IPS-NIHi11 (cell line): ENCODE results near the gene BORCS8.
A peak's percentile ranks its signal among the peaks of the same experiment; 100 is the strongest.

ENCODE experiments used
- DNase-seq: peaks from one replicate; pipeline ENCODE4 v3.0.0; 2012; ENCODE audit warnings: mixed read lengths, low spot score

The BORCS8 gene

DNA sequence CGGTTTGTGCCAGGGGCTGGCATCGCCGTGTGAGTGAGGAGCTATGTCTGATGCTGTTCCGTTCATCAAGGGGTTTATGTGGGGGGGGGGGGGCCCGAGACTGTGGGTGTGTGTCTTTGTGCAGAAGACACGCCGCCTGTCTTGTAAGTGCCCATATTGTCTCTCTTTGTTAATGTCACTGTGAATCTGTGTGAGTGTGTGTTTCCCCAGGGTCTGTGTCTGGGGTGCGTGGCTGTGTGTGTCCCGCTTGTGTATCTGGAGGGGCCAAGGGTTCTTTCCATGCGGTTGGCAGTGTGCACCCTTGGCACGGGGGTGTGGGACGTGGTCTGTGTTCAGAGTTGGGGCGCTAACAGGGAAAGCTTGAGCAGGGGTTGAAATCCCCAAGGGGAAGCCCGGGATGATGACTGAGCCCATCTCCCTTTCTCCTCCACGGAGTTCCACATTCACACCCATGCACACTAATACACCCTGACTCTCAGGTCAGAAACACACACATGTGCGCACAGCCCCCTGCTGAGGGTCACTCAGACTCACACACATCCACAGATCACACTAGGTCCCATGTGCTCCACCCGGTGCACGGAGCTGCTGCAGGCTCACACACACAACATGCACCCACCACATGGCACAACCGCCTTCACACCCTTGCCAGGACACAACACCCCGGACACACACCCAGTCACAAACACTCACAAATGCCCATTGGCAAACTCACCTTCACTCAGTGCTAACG lies 21.6 kb upstream of the BORCS8 start:
- no peak for DNase-seq

DNA sequence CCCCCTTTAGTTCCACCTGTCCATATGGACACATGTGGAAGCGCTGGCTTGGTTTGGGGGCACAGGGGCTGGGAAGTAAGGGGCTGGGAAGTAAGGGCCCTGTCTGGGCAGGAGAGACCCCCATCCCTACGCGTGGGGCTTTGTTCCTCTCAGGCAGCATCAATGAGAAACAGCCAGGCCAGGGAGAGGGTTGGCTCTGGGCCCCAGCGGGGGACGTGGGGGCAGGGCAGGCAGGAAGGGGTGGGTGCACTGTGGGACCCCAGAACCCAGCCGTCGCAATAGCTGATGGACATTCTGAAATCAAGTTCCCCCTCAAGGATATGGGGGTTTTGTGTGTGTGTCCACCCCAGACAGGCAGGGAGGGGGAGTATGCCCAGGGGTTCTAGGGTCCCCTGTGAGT lies 21.0 kb upstream of the BORCS8 start:
- no peak for DNase-seq

DNA sequence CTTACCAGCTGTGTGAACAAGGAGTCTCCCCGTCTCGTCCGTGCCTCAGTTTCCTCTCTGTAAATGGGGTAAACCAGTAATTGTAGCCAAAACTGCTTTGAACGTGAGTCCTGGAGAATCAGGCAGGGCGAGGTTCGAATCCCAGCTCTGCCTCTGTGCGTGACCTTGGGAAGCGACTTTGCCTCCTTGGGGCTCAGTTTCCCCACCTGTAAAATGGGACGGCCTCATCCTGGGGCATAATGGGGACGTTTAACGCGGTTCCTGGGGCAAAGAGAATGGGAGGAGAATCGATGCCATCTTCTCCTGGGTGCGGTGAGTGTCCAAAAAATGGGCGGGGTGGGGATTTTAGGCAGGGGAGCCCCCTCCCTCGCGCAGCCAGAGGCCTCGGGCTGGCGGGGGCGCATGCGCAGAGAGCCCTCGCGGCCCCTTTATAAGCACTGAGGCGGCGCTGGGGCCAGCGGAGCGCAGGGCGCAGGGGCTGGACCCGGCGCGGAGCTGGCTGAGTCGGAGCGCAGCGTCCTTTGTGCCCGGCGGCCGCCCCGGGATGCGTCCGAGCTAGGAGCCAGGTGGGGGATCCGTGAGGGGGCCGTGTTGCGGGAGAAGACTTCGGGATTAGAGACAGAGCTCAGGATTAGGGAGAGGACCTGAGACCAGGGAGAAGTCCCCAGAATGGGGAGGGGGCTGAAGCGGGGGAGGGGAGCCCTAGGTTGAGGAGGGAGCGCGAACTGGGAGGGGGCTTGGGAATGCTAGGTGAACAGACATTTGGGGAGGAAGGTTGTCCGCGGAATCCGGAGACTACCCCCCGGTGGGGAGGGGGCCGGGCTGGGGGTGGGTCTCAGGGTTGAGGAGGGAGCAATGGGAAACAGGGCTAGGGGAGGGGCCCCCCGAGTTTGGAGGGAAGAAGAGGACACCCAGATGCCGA lies 19.8 kb upstream of the BORCS8 start, which contains the start of gene NCAN:
TSS of gene NCAN (plus strand) at position 460 of the 922 bp plus-strand sequence. CDS start 4,996 bp downstream, outside the sequence.
- DNase-seq = peak; percentile 85

DNA sequence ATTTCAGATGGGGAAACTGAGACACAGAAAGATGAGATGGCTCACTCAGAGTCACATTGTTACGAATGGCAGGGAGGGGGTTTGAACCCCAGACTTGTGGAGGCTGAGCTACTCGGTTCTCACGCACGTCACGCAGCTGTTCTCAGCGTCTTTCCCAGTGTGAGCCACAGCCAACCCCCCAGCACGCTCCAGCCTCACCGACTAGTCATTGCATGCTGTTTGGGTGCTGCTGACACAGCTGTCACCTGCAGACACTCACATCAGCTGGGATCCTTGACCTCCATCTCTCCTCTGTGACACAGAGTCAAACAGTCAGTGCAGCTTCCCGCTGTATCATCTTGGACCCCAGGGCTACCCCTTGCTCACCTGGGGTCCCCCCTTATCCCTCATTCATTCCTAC lies 17.4 kb upstream of the BORCS8 start:
- no peak for DNase-seq

- DNase-seq = no peak
Measured at GRCh38 chr19:19207637-19208572, 16.0 kb upstream of the BORCS8 start.

GRCh38 chr19:19206938-19207337 lies 15.0 kb upstream of the BORCS8 start:
- DNase-seq = no peak

GRCh38 chr19:19205416-19206410 lies 13.8 kb upstream of the BORCS8 start:
- DNase-seq = no peak

DNA sequence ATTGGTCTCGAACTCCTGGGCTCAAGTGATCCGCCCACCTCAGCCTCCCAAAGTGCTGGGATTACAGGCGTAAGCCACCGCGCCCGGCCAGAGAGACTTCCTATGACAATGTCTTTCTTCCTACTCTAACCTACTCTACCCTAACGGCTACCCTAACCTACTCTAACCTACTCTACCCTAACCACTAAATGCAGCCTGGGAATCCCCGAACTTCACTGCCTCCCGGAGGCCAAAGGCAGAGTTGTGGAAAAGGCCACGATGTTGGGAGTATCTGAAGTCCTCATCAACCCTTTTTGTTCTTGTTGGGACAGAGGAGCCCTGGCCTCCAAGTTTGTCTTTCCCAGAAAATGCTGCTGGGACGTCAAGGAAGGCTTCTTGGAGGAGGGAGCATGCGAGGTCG lies 12.2 kb upstream of the BORCS8 start:
- DNase-seq = peak; percentile 62

DNA sequence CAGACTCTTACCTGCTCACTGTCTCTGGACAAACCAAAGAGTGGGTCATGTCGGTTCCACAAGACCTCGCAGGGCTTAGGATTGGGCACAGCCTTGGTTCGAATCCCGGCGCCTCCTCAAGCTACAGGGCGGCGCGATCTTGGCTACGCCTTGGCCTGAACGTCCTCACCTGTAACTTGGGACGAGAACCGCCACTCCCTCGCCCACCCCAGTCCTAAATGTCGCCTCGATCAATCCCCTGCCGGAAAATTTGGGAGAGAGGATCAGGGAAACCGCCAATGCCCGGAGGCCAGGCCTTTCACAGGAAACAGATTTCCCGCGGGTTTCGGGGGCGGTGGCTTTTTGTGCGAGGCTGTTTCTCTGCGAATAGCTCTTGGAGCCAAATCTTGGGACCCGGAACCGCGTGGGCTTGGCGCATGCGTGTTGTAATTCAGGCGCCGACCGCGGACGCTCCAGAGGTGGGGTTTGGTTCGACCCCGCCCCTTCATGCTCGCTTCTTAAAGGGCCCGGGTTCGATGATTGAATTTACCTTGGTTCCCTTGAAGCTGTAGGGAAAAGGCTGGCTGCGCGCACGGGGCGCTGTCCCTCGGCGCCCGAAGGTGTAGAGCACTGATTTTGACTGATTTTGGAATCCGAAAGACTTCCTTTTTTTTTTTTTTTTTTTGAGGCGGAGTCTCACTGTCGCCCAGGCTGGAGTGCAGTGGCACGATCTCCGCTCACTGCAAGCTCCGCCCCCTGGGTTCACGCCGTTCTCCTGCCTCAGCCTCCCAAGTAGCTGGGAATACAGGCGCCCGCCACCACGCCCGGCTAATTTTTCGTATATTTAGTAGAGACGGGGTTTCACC lies 11.3 kb upstream of the BORCS8 start, which contains the start of gene NR2C2AP:
TSS of gene NR2C2AP (minus strand) at position 403 of the 845 bp plus-strand sequence. CDS start at position 49, 354 bp downstream.
- DNase-seq = peak; percentile 96

DNA sequence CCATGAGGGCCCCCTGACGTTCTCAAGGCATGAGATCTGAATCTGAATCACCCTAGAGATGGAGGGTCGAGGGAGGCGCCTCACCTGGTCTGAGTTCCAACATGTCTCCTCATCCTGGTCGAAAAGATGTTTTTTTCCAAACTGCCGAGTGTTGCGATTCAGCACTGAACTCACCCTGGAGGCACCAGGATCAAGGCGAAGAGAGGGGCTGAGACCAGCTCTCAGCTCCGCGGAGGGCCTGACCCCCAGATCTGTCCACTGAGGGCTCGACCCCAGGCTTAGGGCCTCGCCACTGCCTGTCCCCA lies 10.7 kb upstream of the BORCS8 start:
- no peak for DNase-seq

GRCh38 chr19:19201697-19202630 lies 10.0 kb upstream of the BORCS8 start:
- no peak for DNase-seq

GRCh38 chr19:19193926-19194325 lies 2.0 kb upstream of the BORCS8 start:
- DNase-seq = no peak

DNA sequence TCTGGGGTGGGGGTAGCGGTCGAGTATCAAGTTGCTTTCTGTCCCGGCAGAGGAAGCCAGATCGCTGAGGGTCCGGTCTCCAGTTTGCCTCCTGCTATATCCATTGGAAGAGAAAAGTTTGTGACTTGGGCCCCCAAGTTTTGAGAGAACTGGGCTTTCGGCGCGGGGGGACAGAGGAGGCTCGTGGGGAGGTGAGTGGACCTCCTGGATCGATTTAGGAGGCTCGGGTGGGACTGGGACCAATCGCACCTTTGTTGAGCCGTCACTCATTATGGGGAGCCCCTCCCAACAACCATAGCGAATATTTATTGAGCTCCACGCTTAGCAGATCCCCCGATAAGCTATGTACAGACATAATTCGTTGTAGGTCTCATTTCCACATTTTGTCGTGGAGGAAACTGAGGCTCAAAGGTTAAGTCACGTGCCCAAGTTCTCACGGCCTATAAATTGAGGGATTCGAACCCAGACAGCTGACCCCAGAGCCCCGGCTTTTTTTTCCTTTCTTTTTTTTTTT lies 1.0 kb upstream of the BORCS8 start:
- DNase-seq = no peak

DNA sequence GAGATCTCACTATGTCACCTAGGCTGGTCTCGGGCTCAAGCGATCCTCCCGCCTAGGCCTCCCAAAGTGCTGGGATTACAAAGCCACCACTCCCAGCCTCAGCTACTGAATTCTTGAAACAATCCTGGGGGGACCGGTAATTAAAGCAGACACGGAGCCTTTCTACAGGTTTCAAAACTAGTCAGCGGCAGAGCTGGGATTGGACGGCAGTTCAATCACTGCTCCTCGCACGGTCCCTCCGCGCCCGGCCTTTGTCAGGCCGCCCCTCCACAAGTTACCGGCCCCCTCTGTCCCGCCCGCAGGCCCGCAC lies 229 bp downstream of the BORCS8 start:
- DNase-seq = no peak

GRCh38 chr19:19186742-19187141 lies 5.2 kb downstream of the BORCS8 start:
- DNase-seq = no peak

DNA sequence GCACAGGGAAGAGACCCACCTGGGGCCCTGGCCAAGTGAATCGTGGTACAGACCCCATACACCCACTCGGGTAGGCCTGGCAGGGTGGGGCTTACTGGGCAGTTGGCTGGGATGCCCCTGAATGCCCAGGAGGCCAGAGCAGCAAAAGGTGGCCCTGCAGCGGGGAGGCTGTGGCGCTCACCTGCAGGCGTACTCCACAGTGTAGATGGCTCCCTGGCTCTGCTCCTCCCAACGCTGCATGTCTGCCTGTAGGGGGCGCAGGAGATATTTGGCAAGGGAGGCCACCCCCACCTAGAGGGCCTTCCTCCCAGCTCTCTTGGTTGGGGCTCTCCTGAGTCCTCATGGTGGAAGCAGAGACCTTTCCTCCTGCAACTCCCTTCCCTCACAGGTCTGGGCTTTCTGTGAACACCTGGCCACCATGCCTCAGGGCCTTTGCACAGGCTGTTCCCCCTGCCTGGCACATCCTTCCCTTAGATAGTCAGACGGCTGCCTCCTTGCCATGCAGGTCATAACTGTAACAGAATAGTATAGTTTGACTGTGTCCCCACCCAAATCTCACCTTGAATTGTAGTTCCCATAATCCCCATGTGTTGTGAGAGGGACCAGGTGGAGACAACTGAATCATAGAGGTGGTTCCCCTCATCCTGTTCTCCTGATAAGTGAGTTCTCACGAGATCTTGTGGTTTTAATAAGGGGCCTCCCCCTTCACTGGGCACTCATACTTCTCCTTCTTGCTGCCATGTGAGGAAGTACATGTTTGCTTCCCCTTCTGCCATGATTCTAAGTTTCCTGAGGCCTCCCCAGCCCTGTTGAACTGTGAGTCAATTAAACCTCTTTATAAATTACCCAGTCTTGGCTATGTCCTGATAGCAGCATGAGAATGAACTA lies 5.9 kb downstream of the BORCS8 start:
- peak; percentile 85 for DNase-seq

- DNase-seq = no peak
Measured at GRCh38 chr19:19181488-19181998, 10.4 kb downstream of the BORCS8 start.
